ENCODE results near the gene UBE3D.
"Not testable (repeated sequence)": the region's sequence is repeated elsewhere in the genome, so short reads cannot be mapped to it uniquely, and the experiment has no call there.

UBE3D gene

GRCh38 chr6:83051377-83052172 is 14.1 kb downstream of the UBE3D start:
- Histone ChIP-seq H3K9me3 (replicated peaks; ENCODE audit: low read length) (no peaks in the 10 kb centered on the region), H3K27me3 (ENCODE audit: control insufficient read depth, insufficient read depth, low read length) (no peaks in the 10 kb centered on the region), H3K4me2 (ENCODE audit: low read length) (no peak overlapping the region), H3K9ac (ENCODE audit: low read depth, low read length) (no peak overlapping the region), H3K36me3 (ENCODE audit: insufficient read depth, low read length) (peaks cover 3% of the 10 kb centered on the region), H3K4me3 (ENCODE audit: low read length) (no peak overlapping the region), H3K4me1 (ENCODE audit: control insufficient read depth, insufficient read depth, low read length) (no peaks in the 10 kb centered on the region)

- Histone ChIP-seq H3K36me3 (ENCODE audit: insufficient read depth, low read length) (no peaks in the 10 kb centered on the region), H3K9ac (ENCODE audit: low read depth, low read length) (no peak overlapping the region), H3K9me3 (replicated peaks; ENCODE audit: low read length) (no peaks in the 10 kb centered on the region), H3K4me3 (ENCODE audit: low read length) (no peak overlapping the region), H3K27me3 (ENCODE audit: control insufficient read depth, insufficient read depth, low read length) (no peaks in the 10 kb centered on the region), H3K4me2 (ENCODE audit: low read length) (no peak overlapping the region), H3K4me1 (ENCODE audit: control insufficient read depth, insufficient read depth, low read length) (no peaks in the 10 kb centered on the region)
Observed at GRCh38 chr6:83047065-83047754, 18.4 kb downstream of the UBE3D start.

GRCh38 chr6:83044091-83044768 is 21.4 kb downstream of the UBE3D start:
- H3K9ac ChIP-seq (ENCODE audit: low read depth, low read length) = no peak overlapping the region
- H3K4me3 ChIP-seq (ENCODE audit: low read length) = no peak overlapping the region
- H3K9me3 ChIP-seq (replicated peaks; ENCODE audit: low read length) = no peaks in the 10 kb centered on the region
- no peaks in the 10 kb centered on the region for H3K27me3 ChIP-seq (ENCODE audit: control insufficient read depth, insufficient read depth, low read length)
- H3K4me2 ChIP-seq (ENCODE audit: low read length) = no peak overlapping the region
- H3K4me1 ChIP-seq (ENCODE audit: control insufficient read depth, insufficient read depth, low read length) = no peaks in the 10 kb centered on the region
- no peaks in the 10 kb centered on the region for H3K36me3 ChIP-seq (ENCODE audit: insufficient read depth, low read length)

- no peaks in the 10 kb centered on the region for H3K9me3 ChIP-seq (replicated peaks; ENCODE audit: low read length)
- no peak overlapping the region for H3K4me2 ChIP-seq (ENCODE audit: low read length)
- no peak overlapping the region for H3K9ac ChIP-seq (ENCODE audit: low read depth, low read length)
- no peak overlapping the region for H3K4me3 ChIP-seq (ENCODE audit: low read length)
- no peaks in the 10 kb centered on the region for H3K36me3 ChIP-seq (ENCODE audit: insufficient read depth, low read length)
- H3K4me1 ChIP-seq (ENCODE audit: control insufficient read depth, insufficient read depth, low read length) = no peaks in the 10 kb centered on the region
- H3K27me3 ChIP-seq (ENCODE audit: control insufficient read depth, insufficient read depth, low read length) = no peaks in the 10 kb centered on the region
Observed at GRCh38 chr6:83042467-83043053, 23.1 kb downstream of the UBE3D start.

- Histone ChIP-seq H3K4me1 (ENCODE audit: control insufficient read depth, insufficient read depth, low read length) (no peaks in the 10 kb centered on the region), H3K27me3 (ENCODE audit: control insufficient read depth, insufficient read depth, low read length) (no peaks in the 10 kb centered on the region), H3K4me2 (ENCODE audit: low read length) (no peak overlapping the region), H3K9me3 (replicated peaks; ENCODE audit: low read length) (no peaks in the 10 kb centered on the region), H3K9ac (ENCODE audit: low read depth, low read length) (no peak overlapping the region), H3K4me3 (ENCODE audit: low read length) (no peak overlapping the region), H3K36me3 (ENCODE audit: insufficient read depth, low read length) (no peaks in the 10 kb centered on the region)
Observed at GRCh38 chr6:83038246-83038645, 27.4 kb downstream of the UBE3D start.

GRCh38 chr6:83031689-83032088 is 34.0 kb downstream of the UBE3D start:
- Histone ChIP-seq H3K36me3 (ENCODE audit: insufficient read depth, low read length) (no peaks in the 10 kb centered on the region), H3K9me3 (replicated peaks; ENCODE audit: low read length) (peaks cover 6% of the 10 kb centered on the region), H3K27me3 (ENCODE audit: control insufficient read depth, insufficient read depth, low read length) (no peaks in the 10 kb centered on the region), H3K4me2 (ENCODE audit: low read length) (no peak overlapping the region), H3K4me1 (ENCODE audit: control insufficient read depth, insufficient read depth, low read length) (no peaks in the 10 kb centered on the region), H3K9ac (ENCODE audit: low read depth, low read length) (no peak overlapping the region), H3K4me3 (ENCODE audit: low read length) (no peak overlapping the region)

GRCh38 chr6:83019741-83020140 is 45.9 kb downstream of the UBE3D start:
- Histone ChIP-seq H3K4me1 (ENCODE audit: control insufficient read depth, insufficient read depth, low read length) (no peaks in the 10 kb centered on the region), H3K4me3 (ENCODE audit: low read length) (no peak overlapping the region), H3K36me3 (ENCODE audit: insufficient read depth, low read length) (no peaks in the 10 kb centered on the region), H3K9me3 (replicated peaks; ENCODE audit: low read length) (no peaks in the 10 kb centered on the region), H3K9ac (ENCODE audit: low read depth, low read length) (no peak overlapping the region), H3K27me3 (ENCODE audit: control insufficient read depth, insufficient read depth, low read length) (no peaks in the 10 kb centered on the region), H3K4me2 (ENCODE audit: low read length) (no peak overlapping the region)

- H3K27me3 ChIP-seq (ENCODE audit: control insufficient read depth, insufficient read depth, low read length); H3K4me1 ChIP-seq (ENCODE audit: control insufficient read depth, insufficient read depth, low read length); H3K9me3 ChIP-seq (replicated peaks; ENCODE audit: low read length); H3K9ac ChIP-seq (ENCODE audit: low read depth, low read length); H3K4me3 ChIP-seq (ENCODE audit: low read length); H3K4me2 ChIP-seq (ENCODE audit: low read length); H3K36me3 ChIP-seq (ENCODE audit: insufficient read depth, low read length): not testable (repeated sequence)
Observed at GRCh38 chr6:83011131-83011530, 54.5 kb downstream of the UBE3D start.

GRCh38 chr6:83008626-83009025 is 57.0 kb downstream of the UBE3D start:
- Histone ChIP-seq H3K36me3 (ENCODE audit: insufficient read depth, low read length) (no peaks in the 10 kb centered on the region), H3K4me2 (ENCODE audit: low read length) (no peak overlapping the region)

GRCh38 chr6:83006270-83006905 is 59.3 kb downstream of the UBE3D start:
- H3K4me1 ChIP-seq (ENCODE audit: control insufficient read depth, insufficient read depth, low read length) = peaks cover 4% of the 10 kb centered on the region
- no peak overlapping the region for H3K4me2 ChIP-seq (ENCODE audit: low read length)
- no peaks in the 10 kb centered on the region for H3K27me3 ChIP-seq (ENCODE audit: control insufficient read depth, insufficient read depth, low read length)
- H3K9me3 ChIP-seq (replicated peaks; ENCODE audit: low read length) = no peaks in the 10 kb centered on the region
- no peak overlapping the region for H3K9ac ChIP-seq (ENCODE audit: low read depth, low read length)
- H3K36me3 ChIP-seq (ENCODE audit: insufficient read depth, low read length) = no peaks in the 10 kb centered on the region
- H3K4me3 ChIP-seq (ENCODE audit: low read length) = no peak overlapping the region

More at GRCh38 chr6:83008626-83009025, 57.0 kb downstream of the UBE3D start:
- H3K9me3 ChIP-seq (replicated peaks; ENCODE audit: low read length) = no peaks in the 10 kb centered on the region
- no peaks in the 10 kb centered on the region for H3K27me3 ChIP-seq (ENCODE audit: control insufficient read depth, insufficient read depth, low read length)
- H3K4me1 ChIP-seq (ENCODE audit: control insufficient read depth, insufficient read depth, low read length) = peaks cover 4% of the 10 kb centered on the region
- no peak overlapping the region for H3K9ac ChIP-seq (ENCODE audit: low read depth, low read length)
- H3K4me3 ChIP-seq (ENCODE audit: low read length) = no peak overlapping the region

GRCh38 chr6:82996156-82996555 is 69.5 kb downstream of the UBE3D start:
- no peaks in the 10 kb centered on the region for H3K27me3 ChIP-seq (ENCODE audit: control insufficient read depth, insufficient read depth, low read length)
- no peak overlapping the region for H3K4me2 ChIP-seq (ENCODE audit: low read length)
- no peaks in the 10 kb centered on the region for H3K9me3 ChIP-seq (replicated peaks; ENCODE audit: low read length)
- H3K9ac ChIP-seq (ENCODE audit: low read depth, low read length) = no peak overlapping the region
- no peaks in the 10 kb centered on the region for H3K36me3 ChIP-seq (ENCODE audit: insufficient read depth, low read length)
- no peaks in the 10 kb centered on the region for H3K4me1 ChIP-seq (ENCODE audit: control insufficient read depth, insufficient read depth, low read length)
- no peak overlapping the region for H3K4me3 ChIP-seq (ENCODE audit: low read length)

All from skeletal muscle satellite cell (primary cell).